ENCODE results near the gene IFNLR1. TPM values are rescaled to one million over a fixed set of nuclear protein-coding genes. Genes with fewer than 3 reads are reported as not detected.

Gene IFNLR1
- polyA plus RNA-seq, 3 donors: not detected

DNA sequence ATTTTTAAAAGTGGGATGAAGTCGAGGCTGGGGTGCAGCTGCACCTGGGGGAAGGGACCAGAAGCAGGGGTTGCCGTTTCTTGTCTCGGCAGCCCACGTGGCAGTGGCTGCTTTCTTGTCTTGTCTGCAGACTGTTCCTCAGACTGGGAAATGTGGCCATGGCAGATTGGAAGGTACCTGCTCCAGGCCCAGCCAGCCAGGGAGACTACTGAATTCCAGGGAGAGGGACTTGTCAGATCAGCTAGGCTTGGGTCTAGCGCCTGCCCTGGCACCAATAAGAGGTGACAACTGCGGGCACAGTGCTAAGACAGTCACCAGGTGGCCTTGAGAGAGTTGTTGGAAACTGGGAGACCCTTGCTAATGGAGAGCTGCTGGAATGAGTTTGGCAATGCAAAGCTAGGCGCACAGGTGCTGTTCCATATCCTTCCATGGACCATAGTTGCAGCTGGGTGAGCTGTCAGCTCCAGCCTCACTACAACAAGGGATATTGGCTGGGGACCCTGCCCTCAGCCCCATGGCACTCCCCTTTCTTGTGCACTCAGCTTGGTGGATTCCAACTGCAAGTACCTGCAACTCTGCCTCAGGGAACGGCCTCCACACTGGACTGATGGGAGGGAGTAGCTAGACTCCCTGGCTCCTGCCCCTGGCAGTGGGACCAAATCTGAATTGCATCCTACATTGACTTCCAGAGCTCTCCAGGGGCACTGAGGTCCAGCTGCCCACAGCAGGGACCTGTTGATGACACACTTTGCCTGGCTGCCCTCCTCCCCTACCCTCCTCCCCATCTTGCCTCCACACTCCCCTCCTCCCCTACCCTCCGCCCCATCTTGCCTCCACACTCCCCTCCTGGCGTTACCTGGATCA is 34.2 kb downstream of the IFNLR1 start:
- H3K36me3 ChIP-seq (replicated peaks in 1 of 2; ENCODE audit: control insufficient read depth in 1 of 2, insufficient read depth in 2 of 2, low read length in 2 of 2): no peaks in the 10 kb centered on the region
- peaks cover 14% of the 10 kb centered on the region for H3K4me1 Mint-ChIP-seq
- H3K9me3 ChIP-seq (replicated peaks in 1 of 2; ENCODE audit: control insufficient read depth in 1 of 2, insufficient read depth in 1 of 2, low read length in 2 of 2): no peaks in the 10 kb centered on the region
- no peaks in the 10 kb centered on the region for H3K9me3 Mint-ChIP-seq
- no peaks in the 10 kb centered on the region for H4K20me1 ChIP-seq (ENCODE audit: insufficient read depth, low read length)
- H3K9ac ChIP-seq (ENCODE audit: insufficient read depth, low read length, poor library complexity, severe bottlenecking): no peak overlapping the region
- H3K27ac Mint-ChIP-seq: peak overlapping the region in 2 of 7 donors; percentile 28 to 63
- H3K4me2 ChIP-seq (replicated peaks; ENCODE audit: extremely low read depth, low read length, poor library complexity, severe bottlenecking): no peak overlapping the region
- TF ChIP-seq, protein P1, sequence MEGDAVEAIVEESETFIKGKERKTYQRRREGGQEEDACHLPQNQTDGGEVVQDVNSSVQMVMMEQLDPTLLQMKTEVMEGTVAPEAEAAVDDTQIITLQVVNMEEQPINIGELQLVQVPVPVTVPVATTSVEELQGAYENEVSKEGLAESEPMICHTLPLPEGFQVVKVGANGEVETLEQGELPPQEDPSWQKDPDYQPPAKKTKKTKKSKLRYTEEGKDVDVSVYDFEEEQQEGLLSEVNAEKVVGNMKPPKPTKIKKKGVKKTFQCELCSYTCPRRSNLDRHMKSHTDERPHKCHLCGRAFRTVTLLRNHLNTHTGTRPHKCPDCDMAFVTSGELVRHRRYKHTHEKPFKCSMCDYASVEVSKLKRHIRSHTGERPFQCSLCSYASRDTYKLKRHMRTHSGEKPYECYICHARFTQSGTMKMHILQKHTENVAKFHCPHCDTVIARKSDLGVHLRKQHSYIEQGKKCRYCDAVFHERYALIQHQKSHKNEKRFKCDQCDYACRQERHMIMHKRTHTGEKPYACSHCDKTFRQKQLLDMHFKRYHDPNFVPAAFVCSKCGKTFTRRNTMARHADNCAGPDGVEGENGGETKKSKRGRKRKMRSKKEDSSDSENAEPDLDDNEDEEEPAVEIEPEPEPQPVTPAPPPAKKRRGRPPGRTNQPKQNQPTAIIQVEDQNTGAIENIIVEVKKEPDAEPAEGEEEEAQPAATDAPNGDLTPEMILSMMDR (IDR thresholded peaks at IDR 0.05): no peak
- no peak overlapping the region for H3K27ac ChIP-seq (ENCODE audit: low read depth in 1 of 2, low read length in 2 of 2)
- 89% methylated on average over 9 of the region's 10 CpGs for WGBS (ENCODE audit: insufficient coverage)
- no peak overlapping the region for H3K4me3 ChIP-seq (replicated peaks in 1 of 3; ENCODE audit: low read depth in 2 of 3, low read length in 3 of 3)
- peak overlapping the region in 1 of 2 donors; percentile 53 for H3K4me3 Mint-ChIP-seq
- peaks cover 39 to 48% (median 47%) of the 10 kb centered on the region in 3 donors for H3K27me3 Mint-ChIP-seq (ENCODE audit: low read depth in 3 of 3)
- peaks cover 10% of the 10 kb centered on the region in 2 donors for H3K4me1 ChIP-seq (ENCODE audit: control insufficient read depth in 1 of 2, insufficient read depth in 2 of 2, low read length in 2 of 2)
- no peak for DNase-seq
- H3K79me2 ChIP-seq (ENCODE audit: insufficient read depth, low read length): no peaks in the 10 kb centered on the region
- no peak overlapping the region for H2AFZ ChIP-seq (ENCODE audit: insufficient read depth, low read depth, low read length, poor library complexity, severe bottlenecking)
- H3K27me3 ChIP-seq (ENCODE audit: control insufficient read depth in 2 of 2, insufficient read depth in 2 of 2, low read length in 2 of 2): peaks cover 13 to 33% of the 10 kb centered on the region in 2 donors
- no peaks in the 10 kb centered on the region for H3K36me3 Mint-ChIP-seq
- intact Hi-C loops (cut with micrococcal nuclease): loop anchor here (5.0 kb wide), 2 partner anchors 34 to 44 kb away; partner anchors contain the start of gene IFNLR1 (in 1 of the 2)

DNA sequence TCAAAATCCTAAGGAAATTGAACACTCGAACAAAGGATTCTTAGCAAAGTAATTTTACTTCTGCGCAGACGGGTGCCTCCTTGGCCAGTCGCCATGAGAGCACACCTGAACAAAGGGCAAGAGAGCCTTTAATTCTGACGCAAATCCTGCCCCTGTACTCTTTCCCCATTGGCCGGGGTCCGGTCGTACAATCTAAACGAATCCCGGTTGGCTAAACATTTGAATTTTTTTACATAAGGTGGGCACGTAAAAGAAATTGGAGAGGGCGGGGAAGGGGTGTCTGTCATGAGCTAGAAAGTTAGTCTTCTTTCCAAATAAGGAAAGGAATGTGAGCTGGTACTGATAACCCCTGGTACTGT is 35.9 kb downstream of the IFNLR1 start:
- H3K4me2 ChIP-seq (replicated peaks; ENCODE audit: extremely low read depth, low read length, poor library complexity, severe bottlenecking): no peak overlapping the region
- H3K27ac ChIP-seq (ENCODE audit: low read depth in 1 of 2, low read length in 2 of 2): no peak overlapping the region
- H3K4me1 ChIP-seq (ENCODE audit: control insufficient read depth in 1 of 2, insufficient read depth in 2 of 2, low read length in 2 of 2): peaks cover 10% of the 10 kb centered on the region in 2 donors
- no peaks in the 10 kb centered on the region for H3K9me3 ChIP-seq (replicated peaks in 1 of 2; ENCODE audit: control insufficient read depth in 1 of 2, insufficient read depth in 1 of 2, low read length in 2 of 2)
- H3K36me3 Mint-ChIP-seq: no peaks in the 10 kb centered on the region
- peaks cover 14% of the 10 kb centered on the region for H3K4me1 Mint-ChIP-seq
- no peaks in the 10 kb centered on the region for H3K9me3 Mint-ChIP-seq
- TF ChIP-seq, protein P1 (IDR thresholded peaks at IDR 0.05): no peak
- no peak overlapping the region for H2AFZ ChIP-seq (ENCODE audit: insufficient read depth, low read depth, low read length, poor library complexity, severe bottlenecking)
- H3K9ac ChIP-seq (ENCODE audit: insufficient read depth, low read length, poor library complexity, severe bottlenecking): no peak overlapping the region
- peaks cover 13 to 33% of the 10 kb centered on the region in 2 donors for H3K27me3 ChIP-seq (ENCODE audit: control insufficient read depth in 2 of 2, insufficient read depth in 2 of 2, low read length in 2 of 2)
- intact Hi-C loops (cut with micrococcal nuclease): loop anchor here (5.0 kb wide), 2 partner anchors 36 to 46 kb away; partner anchors contain the start of gene IFNLR1 (in 1 of the 2)
- H3K27ac Mint-ChIP-seq: no peak overlapping the region
- 12% methylated on average over 12 of the region's 12 CpGs for WGBS (ENCODE audit: insufficient coverage)
- no peak for DNase-seq
- H3K79me2 ChIP-seq (ENCODE audit: insufficient read depth, low read length): no peaks in the 10 kb centered on the region
- H4K20me1 ChIP-seq (ENCODE audit: insufficient read depth, low read length): no peaks in the 10 kb centered on the region
- H3K27me3 Mint-ChIP-seq (ENCODE audit: low read depth in 3 of 3): peaks cover 43 to 54% (median 43%) of the 10 kb centered on the region in 3 donors
- no peak overlapping the region for H3K4me3 ChIP-seq (replicated peaks in 1 of 3; ENCODE audit: low read depth in 2 of 3, low read length in 3 of 3)
- no peaks in the 10 kb centered on the region for H3K36me3 ChIP-seq (replicated peaks in 1 of 2; ENCODE audit: control insufficient read depth in 1 of 2, insufficient read depth in 2 of 2, low read length in 2 of 2)
- H3K4me3 Mint-ChIP-seq: peak overlapping the region in 1 of 2 donors; percentile 88

Data from CD14-positive monocyte (primary cell).